Hepatocyte (in vitro differentiated cells): Measurements from ENCODE around the gene MPZL1.

Source experiments
- CTCF ChIP-seq: fragments of 200-600 bp; sonication (generic); IDR thresholded peaks from 2 replicates; pipeline ENCODE4 v1.5.1; 2016; ENCODE audit warnings: antibody characterized with exemption, mild to moderate bottlenecking; ENCODE audit not compliant: poor library complexity
- EZH2 ChIP-seq: fragments of 200-600 bp; sonication (generic); IDR thresholded peaks from 2 replicates; pipeline ENCODE4 v1.6.1; 2016; ENCODE audit warnings: antibody characterized with exemption, mild to moderate bottlenecking, borderline replicate concordance
- EZH2phosphoT487 ChIP-seq: fragments of 200-600 bp; sonication (generic); IDR thresholded peaks from one replicate; pipeline ENCODE4 v1.6.1; 2018; ENCODE audit warnings: antibody characterized with exemption, mild to moderate bottlenecking, low read depth, moderate library complexity; ENCODE audit not compliant: unreplicated experiment, severe bottlenecking

- no peak for TF ChIP-seq EZH2
- no peak for TF ChIP-seq CTCF
- TF ChIP-seq EZH2phosphoT487 = no peak
These were observed 28.2 kb upstream of the MPZL1 start for GRCh38 chr1:167693425-167694045.
